ENCODE measurements around the gene RNF144A.

DNA sequence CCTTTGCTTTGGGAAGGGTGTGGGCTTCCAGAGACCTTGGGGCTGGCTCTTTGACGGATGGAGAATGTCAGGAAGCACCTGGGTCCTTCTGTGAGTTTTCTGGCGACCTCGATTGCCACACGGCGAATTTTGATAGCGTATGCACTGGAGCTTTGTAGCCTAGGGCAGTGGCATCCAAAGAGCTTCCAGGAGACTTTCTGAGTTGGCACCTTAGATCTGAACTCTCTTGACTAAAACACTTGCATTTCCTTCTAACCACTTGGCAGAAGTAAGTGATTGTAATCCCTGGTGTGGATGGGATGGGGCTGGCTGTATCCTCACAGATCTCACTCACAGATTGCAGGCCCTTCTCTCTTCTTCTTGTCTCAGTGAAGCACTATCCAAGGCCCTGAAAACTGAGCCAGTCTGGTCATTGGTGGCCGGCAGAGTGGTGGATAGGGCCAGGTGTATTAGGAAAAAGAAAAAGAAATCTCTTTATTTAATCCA lies 7.8 kb downstream of the RNF144A start:
- TF ChIP-seq YY1 (IDR thresholded peaks at IDR 0.05; ENCODE audit: insufficient read depth, insufficient read length) (no peak), ZNF274 (IDR thresholded peaks at IDR 0.05; ENCODE audit: low read depth, low read length) (no peak), SUZ12 (IDR thresholded peaks at IDR 0.05; ENCODE audit: extremely low read depth, insufficient read depth, insufficient read length) (no peak)

Measured in NT2/D1 (cell line).